ENCODE results near the gene POU6F2. TPM values are rescaled to one million over a fixed set of nuclear protein-coding genes. Genes with fewer than 3 reads are reported as not detected.
"Not testable (repeated sequence)": the region's sequence is repeated elsewhere in the genome, so short reads cannot be mapped to it uniquely, and the experiment has no call there.

POU6F2 gene
- polyA plus RNA-seq, 1 experiment = not detected

GRCh38 chr7:39367943-39368342 is 390.2 kb downstream of the POU6F2 start:
- POLR2A ChIA-PET = no interaction called here
- DNase-seq (ENCODE audit: low read depth) = no peak
- CTCF ChIA-PET = interaction anchor here (1.0 kb wide), 1 partner anchor 11 kb away, joined by 3 read pairs; no protein-coding TSS in a partner anchor
- no peaks in the 10 kb centered on the region for H3K36me3 ChIP-seq (ENCODE audit: control insufficient read depth, insufficient read depth, low read length)
- H3K27me3 ChIP-seq (ENCODE audit: control insufficient read depth, insufficient read depth, low read length) = no peaks in the 10 kb centered on the region
- no peak overlapping the region for H3K4me3 ChIP-seq (ENCODE audit: low read depth, low read length)
- TF ChIP-seq CTCF (IDR thresholded peaks at IDR 0.05; ENCODE audit: insufficient read depth, low read depth, low read length) = no peak

- Histone ChIP-seq H3K4me3 (ENCODE audit: low read depth, low read length) (no peak overlapping the region), H3K36me3 (ENCODE audit: control insufficient read depth, insufficient read depth, low read length) (no peaks in the 10 kb centered on the region), H3K27me3 (ENCODE audit: control insufficient read depth, insufficient read depth, low read length) (0 out of 2 replicates have a peak, but pooled peaks cover 1% of the 10 kb centered on the region)
- ChIA-PET CTCF (no interaction called here), POLR2A (no interaction called here)
- no peak for DNase-seq (ENCODE audit: low read depth)
- no peak for TF ChIP-seq CTCF (IDR thresholded peaks at IDR 0.05; ENCODE audit: insufficient read depth, low read depth, low read length)
Observed at GRCh38 chr7:39372383-39372782, 394.7 kb downstream of the POU6F2 start.

- Histone ChIP-seq H3K27me3 (ENCODE audit: control insufficient read depth, insufficient read depth, low read length) (0 out of 2 replicates have a peak, but pooled peaks cover 1% of the 10 kb centered on the region), H3K36me3 (ENCODE audit: control insufficient read depth, insufficient read depth, low read length) (no peaks in the 10 kb centered on the region), H3K4me3 (ENCODE audit: low read depth, low read length) (no peak overlapping the region)
- ChIA-PET CTCF (no interaction called here), POLR2A (no interaction called here)
- no peak for TF ChIP-seq CTCF (IDR thresholded peaks at IDR 0.05; ENCODE audit: insufficient read depth, low read depth, low read length)
- DNase-seq (ENCODE audit: low read depth) = no peak
Observed at GRCh38 chr7:39374436-39375040, 396.8 kb downstream of the POU6F2 start.

GRCh38 chr7:39375047-39375873 is 397.6 kb downstream of the POU6F2 start:
- ChIA-PET POLR2A (no interaction called here), CTCF (no interaction called here)
- TF ChIP-seq CTCF (IDR thresholded peaks at IDR 0.05; ENCODE audit: insufficient read depth, low read depth, low read length) = no peak
- Histone ChIP-seq H3K27me3 (ENCODE audit: control insufficient read depth, insufficient read depth, low read length) (0 out of 2 replicates have a peak, but pooled peaks cover 1% of the 10 kb centered on the region), H3K36me3 (ENCODE audit: control insufficient read depth, insufficient read depth, low read length) (no peaks in the 10 kb centered on the region), H3K4me3 (ENCODE audit: low read depth, low read length) (no peak overlapping the region)
- DNase-seq (ENCODE audit: low read depth) = no peak

GRCh38 chr7:39375874-39376190 is 398.1 kb downstream of the POU6F2 start:
- ChIA-PET POLR2A (no interaction called here), CTCF (no interaction called here)
- H3K27me3 ChIP-seq (ENCODE audit: control insufficient read depth, insufficient read depth, low read length) = 0 out of 2 replicates have a peak, but pooled peaks cover 1% of the 10 kb centered on the region
- no peaks in the 10 kb centered on the region for H3K36me3 ChIP-seq (ENCODE audit: control insufficient read depth, insufficient read depth, low read length)
- TF ChIP-seq CTCF (IDR thresholded peaks at IDR 0.05; ENCODE audit: insufficient read depth, low read depth, low read length) = no peak
- no peak overlapping the region for H3K4me3 ChIP-seq (ENCODE audit: low read depth, low read length)
- DNase-seq (ENCODE audit: low read depth) = no peak

- CTCF ChIA-PET, POLR2A ChIA-PET: not testable (repeated sequence)
Observed at GRCh38 chr7:39376881-39377280, 399.2 kb downstream of the POU6F2 start.

More at GRCh38 chr7:39376881-39377280, 399.2 kb downstream of the POU6F2 start:
- not testable (repeated sequence) for H3K4me3 ChIP-seq (ENCODE audit: low read depth, low read length); H3K36me3 ChIP-seq (ENCODE audit: control insufficient read depth, insufficient read depth, low read length); DNase-seq (ENCODE audit: low read depth); H3K27me3 ChIP-seq (ENCODE audit: control insufficient read depth, insufficient read depth, low read length)

Measured in BJ (cell line).